Neural cell (in vitro differentiated cells): Measurements from ENCODE around the gene EGR4. TPM values are rescaled to one million over a fixed set of nuclear protein-coding genes. Genes with fewer than 3 reads are reported as not detected.

Source experiments
- H2AFZ ChIP-seq: fragments of 200-600, 300-800 bp; sonication (generic), shearing (Covaris generic); 2 replicates; pipeline ENCODE4 v1.6.0; 2014; ENCODE audit warnings: low read depth, mild to moderate bottlenecking, antibody characterized with exemption, low read length, moderate library complexity
- H3F3A ChIP-seq: fragments of 200-600 bp; shearing (Covaris generic); 2 replicates; pipeline ENCODE4 v1.6.1; 2016; ENCODE audit warnings: mild to moderate bottlenecking, moderate library complexity, mixed read lengths, antibody characterized with exemption, low read length; ENCODE audit not compliant: insufficient read depth, poor library complexity, severe bottlenecking
- H3K27ac ChIP-seq: fragments of 200-600, 300-800 bp; sonication (generic), shearing (Covaris generic); 2 replicates; pipeline ENCODE4 v1.5.1; 2014; ENCODE audit warnings: mild to moderate bottlenecking, low read length, moderate library complexity
- H3K27me3 ChIP-seq: fragments of 300-800, 200-600 bp; sonication (generic), shearing (Covaris generic); 2 replicates; pipeline ENCODE4 v1.6.0; 2014; ENCODE audit warnings: mild to moderate bottlenecking, low read depth, low read length, moderate library complexity; ENCODE audit not compliant: insufficient read depth
- H3K36me3 ChIP-seq: fragments of 300-800, 200-600 bp; sonication (generic), shearing (Covaris generic); 2 replicates; pipeline ENCODE4 v1.5.1; 2014; ENCODE audit warnings: mild to moderate bottlenecking, antibody characterized with exemption, low read length, moderate library complexity; ENCODE audit not compliant: insufficient read depth
- H3K4me2 ChIP-seq: fragments of 300-800, 200-600 bp; sonication (generic), shearing (Covaris generic); 2 replicates; pipeline ENCODE4 v1.6.0; 2014; ENCODE audit warnings: mild to moderate bottlenecking, low read length
- H3K4me3 ChIP-seq: fragments of 300-800, 200-600 bp; sonication (generic), shearing (Covaris generic); 2 replicates; pipeline ENCODE4 v1.5.1; 2014; ENCODE audit warnings: mild to moderate bottlenecking, low read length, moderate library complexity
- H3K79me2 ChIP-seq: fragments of 200-600 bp; shearing (Covaris generic); replicated peaks from 2 replicates; pipeline ENCODE4 v1.6.0; 2014; ENCODE audit warnings: mild to moderate bottlenecking, low read length, moderate library complexity; ENCODE audit not compliant: insufficient read depth
- H3K9ac ChIP-seq: fragments of 300-800, 200-600 bp; sonication (generic), shearing (Covaris generic); 2 replicates; pipeline ENCODE4 v1.6.1; 2016; ENCODE audit warnings: mild to moderate bottlenecking, low read length, mixed read lengths
- H3K9me2 ChIP-seq: fragments of 200-600 bp; shearing (Covaris generic); 2 replicates; pipeline ENCODE4 v1.6.1; 2016; ENCODE audit warnings: mild to moderate bottlenecking, low read length, mixed read lengths; ENCODE audit not compliant: insufficient read depth
- H3K9me3 ChIP-seq: fragments of 200-600, 300-800 bp; sonication (generic), shearing (Covaris generic); 2 replicates; pipeline ENCODE4 v1.6.1; 2016; ENCODE audit warnings: mild to moderate bottlenecking, mixed run types, low read length, moderate library complexity, mixed read lengths
- H4K20me1 ChIP-seq: fragments of 200-600 bp; shearing (Covaris generic); 2 replicates; pipeline ENCODE4 v1.6.1; 2016; ENCODE audit warnings: mild to moderate bottlenecking, mixed run types; ENCODE audit not compliant: insufficient read depth
- EP300 ChIP-seq: fragments of 450-650 bp; conservative IDR thresholded peaks from 2 replicates; pipeline ENCODE4 v1.6.1; 2014; ENCODE audit warnings: antibody characterized with exemption, mild to moderate bottlenecking, moderate library complexity; ENCODE audit not compliant: poor library complexity, severe bottlenecking
- EZH2 ChIP-seq: fragments of 200-600, 300-800 bp; shearing (Covaris generic), sonication (generic); IDR thresholded peaks from 2 replicates; pipeline ENCODE4 v1.6.1; 2014; ENCODE audit warnings: antibody characterized with exemption, low read length, borderline replicate concordance, mild to moderate bottlenecking; ENCODE audit not compliant: insufficient read depth, poor library complexity, severe bottlenecking
- MXI1 ChIP-seq: fragments of 450-650 bp; conservative IDR thresholded peaks from 2 replicates; pipeline ENCODE4 v1.6.1; 2014; ENCODE audit warnings: antibody characterized with exemption, mild to moderate bottlenecking; ENCODE audit not compliant: poor library complexity, severe bottlenecking
- POLR2AphosphoS5 ChIP-seq: IDR thresholded peaks from 2 replicates; pipeline ENCODE4 v1.6.1; 2012
- RAD21 ChIP-seq: fragments of 450-650 bp; conservative IDR thresholded peaks from 2 replicates; pipeline ENCODE4 v1.6.1; 2014; ENCODE audit warnings: antibody characterized with exemption, mild to moderate bottlenecking, moderate library complexity
- SMC3 ChIP-seq: fragments of 450-650 bp; conservative IDR thresholded peaks from 2 replicates; pipeline ENCODE4 v1.6.1; 2014; ENCODE audit warnings: antibody characterized with exemption, mild to moderate bottlenecking, moderate library complexity; ENCODE audit not compliant: poor library complexity
- TAF1 ChIP-seq: IDR thresholded peaks from 2 replicates; pipeline ENCODE4 v1.6.1; 2012; ENCODE audit warnings: low read depth
- polyA plus RNA-seq: library from polyadenylated mRNA; depleted of rRNA; stranded (reverse); fragments of >200 nt; gene quantifications from 2 replicates; pipeline ENCODE4 v1.2.3, GENCODE V29; 2014
- TF ChIP-seq, protein P1 (sequence below): IDR thresholded peaks from 2 replicates; pipeline ENCODE4 v1.6.1; 2012; ENCODE audit warnings: borderline replicate concordance
- TF ChIP-seq, protein P2 (sequence below): fragments of 450-650 bp; IDR thresholded peaks from 2 replicates; pipeline ENCODE4 v1.5.1; 2014; ENCODE audit warnings: antibody characterized with exemption, mild to moderate bottlenecking, moderate library complexity; ENCODE audit not compliant: poor library complexity, severe bottlenecking

The EGR4 gene
- polyA plus RNA-seq, 1 donor from 2014 or later = not detected

DNA sequence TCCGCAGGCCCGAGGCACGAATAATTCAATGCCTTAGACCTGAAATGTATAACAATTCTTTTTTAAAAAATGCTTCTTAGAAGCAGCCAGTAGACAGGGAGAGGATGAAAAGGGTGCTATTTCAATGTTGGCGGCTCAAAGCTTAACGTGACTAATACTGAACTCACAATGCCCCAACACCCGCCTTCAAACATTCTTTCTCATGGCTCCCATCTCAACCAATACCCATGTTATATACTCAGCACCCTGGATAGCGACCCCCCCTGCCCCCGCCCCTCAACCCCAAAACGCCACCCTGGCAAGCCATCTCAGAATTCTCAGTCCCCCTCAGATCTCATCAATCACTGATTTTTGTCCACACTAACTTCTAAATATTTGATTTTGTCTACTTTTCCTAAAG, 13.5 kb downstream of the EGR4 start:
- Histone ChIP-seq H3K36me3 (no peaks in the 10 kb centered on the region), H2AFZ (no peak overlapping the region), H3K9me3 (no peaks in the 10 kb centered on the region), H3K27me3 (peaks cover 6% of the 10 kb centered on the region), H3F3A (no peaks in the 10 kb centered on the region), H3K79me2 (no peaks in the 10 kb centered on the region), H3K27ac (no peak overlapping the region), H3K4me3 (no peak overlapping the region), H4K20me1 (no peaks in the 10 kb centered on the region), H3K9ac (no peak overlapping the region), H3K4me2 (no peak overlapping the region), H3K9me2 (no peaks in the 10 kb centered on the region)
- TF ChIP-seq, protein P1, sequence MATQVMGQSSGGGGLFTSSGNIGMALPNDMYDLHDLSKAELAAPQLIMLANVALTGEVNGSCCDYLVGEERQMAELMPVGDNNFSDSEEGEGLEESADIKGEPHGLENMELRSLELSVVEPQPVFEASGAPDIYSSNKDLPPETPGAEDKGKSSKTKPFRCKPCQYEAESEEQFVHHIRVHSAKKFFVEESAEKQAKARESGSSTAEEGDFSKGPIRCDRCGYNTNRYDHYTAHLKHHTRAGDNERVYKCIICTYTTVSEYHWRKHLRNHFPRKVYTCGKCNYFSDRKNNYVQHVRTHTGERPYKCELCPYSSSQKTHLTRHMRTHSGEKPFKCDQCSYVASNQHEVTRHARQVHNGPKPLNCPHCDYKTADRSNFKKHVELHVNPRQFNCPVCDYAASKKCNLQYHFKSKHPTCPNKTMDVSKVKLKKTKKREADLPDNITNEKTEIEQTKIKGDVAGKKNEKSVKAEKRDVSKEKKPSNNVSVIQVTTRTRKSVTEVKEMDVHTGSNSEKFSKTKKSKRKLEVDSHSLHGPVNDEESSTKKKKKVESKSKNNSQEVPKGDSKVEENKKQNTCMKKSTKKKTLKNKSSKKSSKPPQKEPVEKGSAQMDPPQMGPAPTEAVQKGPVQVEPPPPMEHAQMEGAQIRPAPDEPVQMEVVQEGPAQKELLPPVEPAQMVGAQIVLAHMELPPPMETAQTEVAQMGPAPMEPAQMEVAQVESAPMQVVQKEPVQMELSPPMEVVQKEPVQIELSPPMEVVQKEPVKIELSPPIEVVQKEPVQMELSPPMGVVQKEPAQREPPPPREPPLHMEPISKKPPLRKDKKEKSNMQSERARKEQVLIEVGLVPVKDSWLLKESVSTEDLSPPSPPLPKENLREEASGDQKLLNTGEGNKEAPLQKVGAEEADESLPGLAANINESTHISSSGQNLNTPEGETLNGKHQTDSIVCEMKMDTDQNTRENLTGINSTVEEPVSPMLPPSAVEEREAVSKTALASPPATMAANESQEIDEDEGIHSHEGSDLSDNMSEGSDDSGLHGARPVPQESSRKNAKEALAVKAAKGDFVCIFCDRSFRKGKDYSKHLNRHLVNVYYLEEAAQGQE = no peak
- TF ChIP-seq MXI1 (no peak), TAF1 (no peak), SMC3 (no peak), RAD21 (no peak), POLR2AphosphoS5 (no peak), EP300 (no peak), EZH2 (no peak)
- TF ChIP-seq, protein P2, sequence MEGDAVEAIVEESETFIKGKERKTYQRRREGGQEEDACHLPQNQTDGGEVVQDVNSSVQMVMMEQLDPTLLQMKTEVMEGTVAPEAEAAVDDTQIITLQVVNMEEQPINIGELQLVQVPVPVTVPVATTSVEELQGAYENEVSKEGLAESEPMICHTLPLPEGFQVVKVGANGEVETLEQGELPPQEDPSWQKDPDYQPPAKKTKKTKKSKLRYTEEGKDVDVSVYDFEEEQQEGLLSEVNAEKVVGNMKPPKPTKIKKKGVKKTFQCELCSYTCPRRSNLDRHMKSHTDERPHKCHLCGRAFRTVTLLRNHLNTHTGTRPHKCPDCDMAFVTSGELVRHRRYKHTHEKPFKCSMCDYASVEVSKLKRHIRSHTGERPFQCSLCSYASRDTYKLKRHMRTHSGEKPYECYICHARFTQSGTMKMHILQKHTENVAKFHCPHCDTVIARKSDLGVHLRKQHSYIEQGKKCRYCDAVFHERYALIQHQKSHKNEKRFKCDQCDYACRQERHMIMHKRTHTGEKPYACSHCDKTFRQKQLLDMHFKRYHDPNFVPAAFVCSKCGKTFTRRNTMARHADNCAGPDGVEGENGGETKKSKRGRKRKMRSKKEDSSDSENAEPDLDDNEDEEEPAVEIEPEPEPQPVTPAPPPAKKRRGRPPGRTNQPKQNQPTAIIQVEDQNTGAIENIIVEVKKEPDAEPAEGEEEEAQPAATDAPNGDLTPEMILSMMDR = no peak

DNA sequence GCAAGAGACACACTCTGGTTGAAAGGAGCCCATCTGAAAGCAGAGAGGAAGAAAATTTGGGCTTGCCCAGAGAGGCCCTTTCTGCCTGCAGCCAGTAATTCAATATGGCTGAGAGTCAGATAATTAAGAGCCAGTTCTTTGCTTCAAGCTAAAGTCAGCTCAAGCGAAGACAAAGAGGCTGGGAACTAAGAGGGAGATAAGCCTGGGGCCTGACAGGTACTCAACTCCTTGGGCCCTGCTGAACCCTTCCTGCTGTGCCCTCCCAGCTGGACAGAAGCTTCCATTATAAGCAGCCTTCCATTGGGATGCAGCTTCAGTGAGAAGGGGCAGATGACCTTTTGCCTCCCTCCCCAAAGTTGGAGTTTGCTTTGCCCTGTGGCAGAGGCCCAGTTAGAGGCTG, 21.1 kb downstream of the EGR4 start:
- Histone ChIP-seq H3K9ac (no peak overlapping the region), H2AFZ (no peak overlapping the region), H3F3A (no peaks in the 10 kb centered on the region), H3K79me2 (no peaks in the 10 kb centered on the region), H3K4me2 (no peak overlapping the region), H3K27ac (no peak overlapping the region), H3K27me3 (peaks cover 34% of the 10 kb centered on the region), H3K36me3 (no peaks in the 10 kb centered on the region), H3K4me3 (no peak overlapping the region), H4K20me1 (no peaks in the 10 kb centered on the region), H3K9me3 (no peaks in the 10 kb centered on the region), H3K9me2 (no peaks in the 10 kb centered on the region)
- no peak for TF ChIP-seq RAD21
- TF ChIP-seq POLR2AphosphoS5 = no peak
- TF ChIP-seq, protein P2 = no peak
- no peak for TF ChIP-seq EP300
